HG03460 (cell line): Measurements from ENCODE around the gene FREY1.
"Not testable (repeated sequence)": the region's sequence is repeated elsewhere in the genome, so short reads cannot be mapped to it uniquely, and the experiment has no call there.

Experiments used
- ATAC-seq: cut with Tn5 transposase; IDR thresholded peaks from one replicate; pipeline ENCODE4 v1.9.1; 2021; ENCODE audit not compliant: unreplicated experiment

FREY1 gene

GRCh38 chr11:45915446-45915845 is 8.4 kb upstream of the FREY1 start:
- no peak for ATAC-seq

- no peak for ATAC-seq
These were observed 7.0 kb upstream of the FREY1 start for GRCh38 chr11:45913942-45914635.

GRCh38 chr11:45913514-45913913 is 6.4 kb upstream of the FREY1 start:
- ATAC-seq, result no peak

- ATAC-seq, result no peak
These were observed 3.6 kb upstream of the FREY1 start for GRCh38 chr11:45910623-45911022.

- ATAC-seq, result no peak
These were observed 2.8 kb upstream of the FREY1 start for GRCh38 chr11:45909594-45910475.

- ATAC-seq, result no peak
These were observed 870 bp upstream of the FREY1 start for GRCh38 chr11:45907911-45908370.

- no peak for ATAC-seq
These were observed 882 bp downstream of the FREY1 start for GRCh38 chr11:45906096-45906682.

GRCh38 chr11:45905576-45905975 is 1.5 kb downstream of the FREY1 start:
- ATAC-seq, result not testable (repeated sequence)

GRCh38 chr11:45905095-45905494 is 2.0 kb downstream of the FREY1 start:
- no peak for ATAC-seq

GRCh38 chr11:45904309-45904915 is 2.7 kb downstream of the FREY1 start:
- ATAC-seq, result no peak

GRCh38 chr11:45902452-45903380 is 4.4 kb downstream of the FREY1 start:
- no peak for ATAC-seq

- no peak for ATAC-seq
These were observed 5.4 kb downstream of the FREY1 start for GRCh38 chr11:45901626-45902025.

- no peak for ATAC-seq
These were observed 6.0 kb downstream of the FREY1 start for GRCh38 chr11:45900916-45901617.

GRCh38 chr11:45900175-45900800 is 6.8 kb downstream of the FREY1 start:
- ATAC-seq, result not testable (repeated sequence)

GRCh38 chr11:45899448-45900174 is 7.5 kb downstream of the FREY1 start:
- ATAC-seq, result peak; percentile 67

GRCh38 chr11:45899086-45899447 is 8.0 kb downstream of the FREY1 start:
- ATAC-seq, result no peak

GRCh38 chr11:45897556-45897955 is 9.5 kb downstream of the FREY1 start:
- ATAC-seq, result no peak

GRCh38 chr11:45896422-45896984 is 10.6 kb downstream of the FREY1 start:
- ATAC-seq, result no peak
